ENCODE measurements around the gene ATP5MC3.

DNA sequence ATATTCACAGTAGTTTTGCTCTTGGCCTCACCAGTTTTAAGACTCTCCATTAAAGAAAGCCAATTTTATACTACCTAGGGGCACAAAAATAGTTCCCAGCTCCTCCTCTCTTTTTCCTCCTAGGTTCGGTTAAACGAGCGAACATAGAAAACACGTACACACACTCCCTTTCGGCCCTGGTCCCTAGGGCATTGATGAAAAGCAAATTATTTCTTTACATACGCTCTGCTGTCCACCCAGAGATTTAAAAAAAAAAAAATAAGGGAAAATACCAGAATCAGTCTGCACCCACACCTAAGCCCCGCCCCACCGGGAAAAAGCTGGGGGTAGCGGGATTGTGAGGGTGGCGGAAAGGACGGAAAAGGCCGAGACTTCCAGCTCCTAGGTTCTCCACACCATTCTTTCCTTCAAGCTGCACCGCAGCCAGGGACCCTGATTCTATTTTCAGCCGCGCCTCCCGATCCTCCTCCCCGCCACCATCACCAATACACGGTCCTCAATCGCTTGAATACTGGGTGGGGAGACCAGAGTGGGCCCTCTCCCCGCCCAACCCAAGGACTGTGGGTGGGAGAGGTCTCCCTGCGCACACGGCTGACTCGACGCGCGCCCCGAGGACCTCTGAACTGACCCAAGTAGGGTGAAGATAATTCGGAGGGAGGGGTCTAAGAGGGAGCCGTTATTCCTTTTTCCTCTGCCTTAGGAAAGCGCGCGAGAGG lies 14.3 kb downstream of the ATP5MC3 start:
- TF ChIP-seq, protein P1, sequence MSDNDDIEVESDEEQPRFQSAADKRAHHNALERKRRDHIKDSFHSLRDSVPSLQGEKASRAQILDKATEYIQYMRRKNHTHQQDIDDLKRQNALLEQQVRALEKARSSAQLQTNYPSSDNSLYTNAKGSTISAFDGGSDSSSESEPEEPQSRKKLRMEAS (IDR thresholded peaks at IDR 0.05; ENCODE audit: low read depth, low read length), result no peak
- TF ChIP-seq SPI1 (IDR thresholded peaks at IDR 0.05; ENCODE audit: borderline replicate concordance, insufficient read depth, low read depth, low read length) (no peak), HCFC1 (IDR thresholded peaks at IDR 0.05; ENCODE audit: low read length) (no peak), NBN (IDR thresholded peaks at IDR 0.05) (no peak), SMARCA5 (IDR thresholded peaks at IDR 0.05) (no peak)
- TF ChIP-seq, protein P2, sequence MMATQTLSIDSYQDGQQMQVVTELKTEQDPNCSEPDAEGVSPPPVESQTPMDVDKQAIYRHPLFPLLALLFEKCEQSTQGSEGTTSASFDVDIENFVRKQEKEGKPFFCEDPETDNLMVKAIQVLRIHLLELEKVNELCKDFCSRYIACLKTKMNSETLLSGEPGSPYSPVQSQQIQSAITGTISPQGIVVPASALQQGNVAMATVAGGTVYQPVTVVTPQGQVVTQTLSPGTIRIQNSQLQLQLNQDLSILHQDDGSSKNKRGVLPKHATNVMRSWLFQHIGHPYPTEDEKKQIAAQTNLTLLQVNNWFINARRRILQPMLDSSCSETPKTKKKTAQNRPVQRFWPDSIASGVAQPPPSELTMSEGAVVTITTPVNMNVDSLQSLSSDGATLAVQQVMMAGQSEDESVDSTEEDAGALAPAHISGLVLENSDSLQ (IDR thresholded peaks at IDR 0.05), result no peak
- TF ChIP-seq, protein P3, sequence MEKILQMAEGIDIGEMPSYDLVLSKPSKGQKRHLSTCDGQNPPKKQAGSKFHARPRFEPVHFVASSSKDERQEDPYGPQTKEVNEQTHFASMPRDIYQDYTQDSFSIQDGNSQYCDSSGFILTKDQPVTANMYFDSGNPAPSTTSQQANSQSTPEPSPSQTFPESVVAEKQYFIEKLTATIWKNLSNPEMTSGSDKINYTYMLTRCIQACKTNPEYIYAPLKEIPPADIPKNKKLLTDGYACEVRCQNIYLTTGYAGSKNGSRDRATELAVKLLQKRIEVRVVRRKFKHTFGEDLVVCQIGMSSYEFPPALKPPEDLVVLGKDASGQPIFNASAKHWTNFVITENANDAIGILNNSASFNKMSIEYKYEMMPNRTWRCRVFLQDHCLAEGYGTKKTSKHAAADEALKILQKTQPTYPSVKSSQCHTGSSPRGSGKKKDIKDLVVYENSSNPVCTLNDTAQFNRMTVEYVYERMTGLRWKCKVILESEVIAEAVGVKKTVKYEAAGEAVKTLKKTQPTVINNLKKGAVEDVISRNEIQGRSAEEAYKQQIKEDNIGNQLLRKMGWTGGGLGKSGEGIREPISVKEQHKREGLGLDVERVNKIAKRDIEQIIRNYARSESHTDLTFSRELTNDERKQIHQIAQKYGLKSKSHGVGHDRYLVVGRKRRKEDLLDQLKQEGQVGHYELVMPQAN (conservative IDR thresholded peaks at IDR 0.05), result no peak
